ENCODE data around the gene MEG3.

- TF ChIP-seq REST (IDR thresholded peaks at IDR 0.05; ENCODE audit: insufficient read depth in 1 of 2, low read depth in 2 of 2, low read length in 1 of 2) (no peak), POLR2AphosphoS5 (IDR thresholded peaks at IDR 0.05; ENCODE audit: low read depth, low read length) (no peak), TCF7L2 (IDR thresholded peaks at IDR 0.05; ENCODE audit: low read depth, low read length) (no peak), SIN3A (IDR thresholded peaks at IDR 0.05; ENCODE audit: borderline replicate concordance, insufficient read depth, low read depth, low read length) (no peak)
- TF ChIP-seq, protein P1, sequence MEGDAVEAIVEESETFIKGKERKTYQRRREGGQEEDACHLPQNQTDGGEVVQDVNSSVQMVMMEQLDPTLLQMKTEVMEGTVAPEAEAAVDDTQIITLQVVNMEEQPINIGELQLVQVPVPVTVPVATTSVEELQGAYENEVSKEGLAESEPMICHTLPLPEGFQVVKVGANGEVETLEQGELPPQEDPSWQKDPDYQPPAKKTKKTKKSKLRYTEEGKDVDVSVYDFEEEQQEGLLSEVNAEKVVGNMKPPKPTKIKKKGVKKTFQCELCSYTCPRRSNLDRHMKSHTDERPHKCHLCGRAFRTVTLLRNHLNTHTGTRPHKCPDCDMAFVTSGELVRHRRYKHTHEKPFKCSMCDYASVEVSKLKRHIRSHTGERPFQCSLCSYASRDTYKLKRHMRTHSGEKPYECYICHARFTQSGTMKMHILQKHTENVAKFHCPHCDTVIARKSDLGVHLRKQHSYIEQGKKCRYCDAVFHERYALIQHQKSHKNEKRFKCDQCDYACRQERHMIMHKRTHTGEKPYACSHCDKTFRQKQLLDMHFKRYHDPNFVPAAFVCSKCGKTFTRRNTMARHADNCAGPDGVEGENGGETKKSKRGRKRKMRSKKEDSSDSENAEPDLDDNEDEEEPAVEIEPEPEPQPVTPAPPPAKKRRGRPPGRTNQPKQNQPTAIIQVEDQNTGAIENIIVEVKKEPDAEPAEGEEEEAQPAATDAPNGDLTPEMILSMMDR (IDR thresholded peaks at IDR 0.05): no peak
Measured at GRCh38 chr14:100890061-100890850, 64.3 kb downstream of the MEG3 start.

Measured in Panc1 (cell line).